GM20000 (cell line): ENCODE data around the gene CPA3.

Source experiments
- DNase-seq: peaks from one replicate; pipeline ENCODE4 v3.0.0; 2012; ENCODE audit warnings: low spot score
- CTCF ChIP-seq: IDR thresholded peaks from 2 replicates; pipeline ENCODE4 v1.5.1; 2012; ENCODE audit warnings: mild to moderate bottlenecking, control low read depth; ENCODE audit errors: extremely low read depth, missing control alignments

Gene CPA3

GRCh38 chr3:148889828-148890227 is 24.7 kb downstream of the CPA3 start:
- no peak for DNase-seq
- TF ChIP-seq CTCF, result no peak

- no peak for DNase-seq
- no peak for TF ChIP-seq CTCF
Observed at GRCh38 chr3:148896062-148896461, 31.0 kb downstream of the CPA3 start.

GRCh38 chr3:148901987-148902791 is 37.1 kb downstream of the CPA3 start:
- DNase-seq, result no peak
- TF ChIP-seq CTCF, result no peak

GRCh38 chr3:148903022-148903442 is 37.9 kb downstream of the CPA3 start:
- no peak for DNase-seq
- no peak for TF ChIP-seq CTCF

- DNase-seq, result no peak
- no peak for TF ChIP-seq CTCF
Observed at GRCh38 chr3:148903941-148904340, 38.8 kb downstream of the CPA3 start.

- no peak for DNase-seq
- no peak for TF ChIP-seq CTCF
Observed at GRCh38 chr3:148906667-148907066, 41.6 kb downstream of the CPA3 start.

GRCh38 chr3:148911173-148911572 is 46.1 kb downstream of the CPA3 start:
- TF ChIP-seq CTCF, result no peak
- no peak for DNase-seq
